PC-3 (cell line): ENCODE measurements around the gene E2F1.

Experiments used
- EZH2phosphoT487 ChIP-seq: fragments of 300-600 bp; sonication (generic); IDR thresholded peaks from 2 replicates; pipeline ENCODE4 v1.6.1; 2018; ENCODE audit warnings: mild to moderate bottlenecking, antibody characterized with exemption, low read length, borderline replicate concordance
- TF ChIP-seq, protein P1 (sequence below): fragments of 300-600 bp; sonication (generic); conservative IDR thresholded peaks from 2 replicates; pipeline ENCODE4 v1.5.1; 2017; ENCODE audit warnings: antibody characterized with exemption, low read depth, mild to moderate bottlenecking, low read length

- TF ChIP-seq, protein P1, sequence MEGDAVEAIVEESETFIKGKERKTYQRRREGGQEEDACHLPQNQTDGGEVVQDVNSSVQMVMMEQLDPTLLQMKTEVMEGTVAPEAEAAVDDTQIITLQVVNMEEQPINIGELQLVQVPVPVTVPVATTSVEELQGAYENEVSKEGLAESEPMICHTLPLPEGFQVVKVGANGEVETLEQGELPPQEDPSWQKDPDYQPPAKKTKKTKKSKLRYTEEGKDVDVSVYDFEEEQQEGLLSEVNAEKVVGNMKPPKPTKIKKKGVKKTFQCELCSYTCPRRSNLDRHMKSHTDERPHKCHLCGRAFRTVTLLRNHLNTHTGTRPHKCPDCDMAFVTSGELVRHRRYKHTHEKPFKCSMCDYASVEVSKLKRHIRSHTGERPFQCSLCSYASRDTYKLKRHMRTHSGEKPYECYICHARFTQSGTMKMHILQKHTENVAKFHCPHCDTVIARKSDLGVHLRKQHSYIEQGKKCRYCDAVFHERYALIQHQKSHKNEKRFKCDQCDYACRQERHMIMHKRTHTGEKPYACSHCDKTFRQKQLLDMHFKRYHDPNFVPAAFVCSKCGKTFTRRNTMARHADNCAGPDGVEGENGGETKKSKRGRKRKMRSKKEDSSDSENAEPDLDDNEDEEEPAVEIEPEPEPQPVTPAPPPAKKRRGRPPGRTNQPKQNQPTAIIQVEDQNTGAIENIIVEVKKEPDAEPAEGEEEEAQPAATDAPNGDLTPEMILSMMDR = no peak
- TF ChIP-seq EZH2phosphoT487 = no peak
Measured at GRCh38 chr20:33657704-33658095, 28.5 kb downstream of the E2F1 start.
